ENCODE measurements around the gene PCARE. TPM values are rescaled to one million over a fixed set of nuclear protein-coding genes. Genes with fewer than 3 reads are reported as not detected.

Gene PCARE
- total and polyA plus RNA-seq, 2 donors (not counting 1 experiment from before 2014, with no cell fraction given) = not detected

GRCh38 chr2:29053223-29053622 is 21.1 kb downstream of the PCARE start:
- H3K36me3 ChIP-seq (replicated peaks in 1 of 2; ENCODE audit: control extremely low read depth in 1 of 2, control insufficient read depth in 1 of 2, extremely low read depth in 1 of 2, insufficient read depth in 2 of 2, low read length in 1 of 2) = no peaks in the 10 kb centered on the region
- no peaks in the 10 kb centered on the region for H3K27me3 Mint-ChIP-seq
- TF ChIP-seq EZH2 (IDR thresholded peaks at IDR 0.05; ENCODE audit: borderline replicate concordance, insufficient read depth, low read depth, low read length, poor library complexity, severe bottlenecking) = no peak
- TF ChIP-seq, protein P1, sequence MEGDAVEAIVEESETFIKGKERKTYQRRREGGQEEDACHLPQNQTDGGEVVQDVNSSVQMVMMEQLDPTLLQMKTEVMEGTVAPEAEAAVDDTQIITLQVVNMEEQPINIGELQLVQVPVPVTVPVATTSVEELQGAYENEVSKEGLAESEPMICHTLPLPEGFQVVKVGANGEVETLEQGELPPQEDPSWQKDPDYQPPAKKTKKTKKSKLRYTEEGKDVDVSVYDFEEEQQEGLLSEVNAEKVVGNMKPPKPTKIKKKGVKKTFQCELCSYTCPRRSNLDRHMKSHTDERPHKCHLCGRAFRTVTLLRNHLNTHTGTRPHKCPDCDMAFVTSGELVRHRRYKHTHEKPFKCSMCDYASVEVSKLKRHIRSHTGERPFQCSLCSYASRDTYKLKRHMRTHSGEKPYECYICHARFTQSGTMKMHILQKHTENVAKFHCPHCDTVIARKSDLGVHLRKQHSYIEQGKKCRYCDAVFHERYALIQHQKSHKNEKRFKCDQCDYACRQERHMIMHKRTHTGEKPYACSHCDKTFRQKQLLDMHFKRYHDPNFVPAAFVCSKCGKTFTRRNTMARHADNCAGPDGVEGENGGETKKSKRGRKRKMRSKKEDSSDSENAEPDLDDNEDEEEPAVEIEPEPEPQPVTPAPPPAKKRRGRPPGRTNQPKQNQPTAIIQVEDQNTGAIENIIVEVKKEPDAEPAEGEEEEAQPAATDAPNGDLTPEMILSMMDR (IDR thresholded peaks at IDR 0.05) = no peak
- H3K27me3 ChIP-seq (replicated peaks in 1 of 4; ENCODE audit: control extremely low read depth in 1 of 4, control insufficient read depth in 3 of 4, insufficient read depth in 4 of 4, low read length in 3 of 4) = peaks cover 0 to 3% (median 0%) of the 10 kb centered on the region in 4 experiments
- CTCF ChIA-PET = no interaction called here
- intact Hi-C loops (cut with micrococcal nuclease) = no loop called here
- H3K4me2 ChIP-seq (replicated peaks; ENCODE audit: low read depth, low read length, poor library complexity, severe bottlenecking) = no peak overlapping the region
- H3K27ac ChIP-seq (ENCODE audit: low read length in 2 of 2) = no peak overlapping the region
- ATAC-seq (ENCODE audit: low read depth) (no peak), DNase-seq (no peak)
- no peak overlapping the region for H3K27ac Mint-ChIP-seq
- H3K4me1 ChIP-seq (ENCODE audit: control insufficient read depth in 2 of 2, insufficient read depth in 2 of 2, low read length in 2 of 2) = no peaks in the 10 kb centered on the region
- H3K4me3 ChIP-seq (ENCODE audit: control extremely low read depth in 1 of 5, extremely low read depth in 1 of 5, insufficient read depth in 1 of 5, low read depth in 2 of 5, low read length in 4 of 5) = no peak overlapping the region
- H3K9me3 ChIP-seq (ENCODE audit: control extremely low read depth in 1 of 3, control insufficient read depth in 2 of 3, insufficient read depth in 1 of 3, low read length in 2 of 3) = no peaks in the 10 kb centered on the region
- POLR2A ChIA-PET = no interaction called here
- H2AFZ ChIP-seq (ENCODE audit: insufficient read depth, low read depth, low read length, poor library complexity, severe bottlenecking) = no peak overlapping the region
- H3K4me3 Mint-ChIP-seq = no peak overlapping the region
- no peaks in the 10 kb centered on the region for H3K9me3 Mint-ChIP-seq (ENCODE audit: insufficient read depth)
- H3K9ac ChIP-seq (ENCODE audit: low read length) = no peak overlapping the region
- H3K79me2 ChIP-seq (ENCODE audit: control insufficient read depth, insufficient read depth, low read length) = no peaks in the 10 kb centered on the region
- H3K4me1 Mint-ChIP-seq = no peaks in the 10 kb centered on the region
- H4K20me1 ChIP-seq (ENCODE audit: control insufficient read depth, insufficient read depth, low read length, poor library complexity, severe bottlenecking) = no peaks in the 10 kb centered on the region
- WGBS (ENCODE audit: insufficient coverage) = 87% methylated on average over 5 of the region's 7 CpGs

DNA sequence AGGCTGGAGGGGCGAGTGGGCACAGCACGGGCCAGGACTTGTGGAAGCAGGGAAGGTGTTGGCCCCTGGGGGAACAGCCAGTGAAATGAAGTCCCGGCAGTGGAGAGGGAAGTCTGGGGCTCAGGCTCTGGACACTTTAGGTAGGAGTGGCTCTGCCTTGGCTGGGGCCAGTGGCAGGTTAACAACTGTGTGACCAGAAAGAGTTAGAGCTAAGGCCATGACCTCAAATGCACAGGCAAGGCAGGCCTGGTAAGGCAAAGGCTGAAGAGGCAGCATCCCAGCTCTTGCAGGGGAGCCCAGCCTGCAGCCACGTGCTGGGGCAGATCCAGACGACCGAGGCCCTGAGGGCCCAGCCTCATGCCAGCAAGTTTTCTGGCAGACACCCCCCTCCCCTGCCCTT is 21.5 kb downstream of the PCARE start:
- H3K4me2 ChIP-seq (replicated peaks; ENCODE audit: low read depth, low read length, poor library complexity, severe bottlenecking) = no peak overlapping the region
- POLR2A ChIA-PET = no interaction called here
- CTCF ChIA-PET = no interaction called here
- ATAC-seq (ENCODE audit: low read depth) (no peak), DNase-seq (no peak)
- H3K27me3 ChIP-seq (replicated peaks in 1 of 4; ENCODE audit: control extremely low read depth in 1 of 4, control insufficient read depth in 3 of 4, insufficient read depth in 4 of 4, low read length in 3 of 4) = peaks cover 0 to 3% (median 0%) of the 10 kb centered on the region in 4 experiments
- no peaks in the 10 kb centered on the region for H3K9me3 Mint-ChIP-seq (ENCODE audit: insufficient read depth)
- H2AFZ ChIP-seq (ENCODE audit: insufficient read depth, low read depth, low read length, poor library complexity, severe bottlenecking) = no peak overlapping the region
- no peak overlapping the region for H3K9ac ChIP-seq (ENCODE audit: low read length)
- H3K4me3 ChIP-seq (ENCODE audit: control extremely low read depth in 1 of 5, extremely low read depth in 1 of 5, insufficient read depth in 1 of 5, low read depth in 2 of 5, low read length in 4 of 5) = no peak overlapping the region
- H3K27ac Mint-ChIP-seq = no peak overlapping the region
- no peaks in the 10 kb centered on the region for H3K36me3 ChIP-seq (replicated peaks in 1 of 2; ENCODE audit: control extremely low read depth in 1 of 2, control insufficient read depth in 1 of 2, extremely low read depth in 1 of 2, insufficient read depth in 2 of 2, low read length in 1 of 2)
- no peaks in the 10 kb centered on the region for H4K20me1 ChIP-seq (ENCODE audit: control insufficient read depth, insufficient read depth, low read length, poor library complexity, severe bottlenecking)
- no peak overlapping the region for H3K27ac ChIP-seq (ENCODE audit: low read length in 2 of 2)
- no peaks in the 10 kb centered on the region for H3K79me2 ChIP-seq (ENCODE audit: control insufficient read depth, insufficient read depth, low read length)
- H3K9me3 ChIP-seq (ENCODE audit: control extremely low read depth in 1 of 3, control insufficient read depth in 2 of 3, insufficient read depth in 1 of 3, low read length in 2 of 3) = no peaks in the 10 kb centered on the region
- no peaks in the 10 kb centered on the region for H3K27me3 Mint-ChIP-seq
- 93% methylated on average over 6 of the region's 6 CpGs for WGBS (ENCODE audit: insufficient coverage)
- H3K4me1 ChIP-seq (ENCODE audit: control insufficient read depth in 2 of 2, insufficient read depth in 2 of 2, low read length in 2 of 2) = no peaks in the 10 kb centered on the region
- intact Hi-C loops (cut with micrococcal nuclease) = no loop called here
- TF ChIP-seq, protein P1 (IDR thresholded peaks at IDR 0.05) = no peak
- no peak for TF ChIP-seq EZH2 (IDR thresholded peaks at IDR 0.05; ENCODE audit: borderline replicate concordance, insufficient read depth, low read depth, low read length, poor library complexity, severe bottlenecking)
- H3K4me1 Mint-ChIP-seq = no peaks in the 10 kb centered on the region
- H3K4me3 Mint-ChIP-seq = no peak overlapping the region

All from B cell (primary cell).